ENCODE measurements around the gene HBD.
A peak's percentile ranks its signal among the peaks of the same experiment; 100 is the strongest.
"Not testable (repeated sequence)": the region's sequence is repeated elsewhere in the genome, so short reads cannot be mapped to it uniquely, and the experiment has no call there.

The HBD gene

GRCh38 chr11:5234381-5234834, at the start of gene HBD:
Gene HBD (minus strand): TSS chr11:5234483. CDS start chr11:5234433, 50 bp downstream.
- no peak for DNase-seq

GRCh38 chr11:5283882-5284281, 49.6 kb upstream of the HBD start:
- DNase-seq: no peak

DNA sequence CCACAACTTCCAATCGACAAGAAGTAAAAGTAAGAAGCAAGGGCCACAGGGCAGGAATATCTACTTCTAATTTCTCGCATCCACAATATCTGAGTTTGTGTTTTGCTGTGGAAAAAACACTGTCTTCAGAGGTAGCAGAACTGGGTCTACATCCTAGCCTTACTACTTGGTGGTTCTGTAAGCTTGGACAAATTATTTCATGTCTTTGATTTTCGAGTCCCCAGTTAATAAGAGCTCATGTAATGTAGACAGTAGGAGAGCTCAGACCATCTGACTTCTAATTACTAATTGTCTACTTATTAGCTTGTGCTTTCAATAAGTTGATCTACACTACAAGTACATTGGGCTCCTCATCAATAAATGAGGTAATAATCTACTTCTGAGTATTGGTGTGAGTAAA, 48.8 kb upstream of the HBD start:
- DNase-seq: no peak

DNA sequence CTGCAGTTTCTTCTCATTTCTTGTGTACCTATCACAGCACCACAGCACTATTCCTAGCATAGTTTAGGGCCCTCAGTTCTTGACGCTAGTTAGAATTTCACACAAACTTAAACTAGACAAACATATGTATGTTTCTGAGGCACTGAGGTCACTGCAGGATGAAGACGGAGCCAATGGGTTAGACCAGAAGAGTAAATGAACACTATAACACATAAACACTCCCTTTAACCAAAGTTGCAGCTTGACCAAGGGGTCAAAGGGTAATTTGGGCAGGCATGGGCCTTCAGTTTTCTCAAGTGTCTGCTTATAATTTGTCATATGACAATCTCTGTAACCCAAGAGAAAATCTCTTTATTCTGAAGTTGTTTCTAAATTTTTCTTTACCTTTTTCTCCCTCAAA, 48.3 kb upstream of the HBD start:
- DNase-seq: no peak

DNA sequence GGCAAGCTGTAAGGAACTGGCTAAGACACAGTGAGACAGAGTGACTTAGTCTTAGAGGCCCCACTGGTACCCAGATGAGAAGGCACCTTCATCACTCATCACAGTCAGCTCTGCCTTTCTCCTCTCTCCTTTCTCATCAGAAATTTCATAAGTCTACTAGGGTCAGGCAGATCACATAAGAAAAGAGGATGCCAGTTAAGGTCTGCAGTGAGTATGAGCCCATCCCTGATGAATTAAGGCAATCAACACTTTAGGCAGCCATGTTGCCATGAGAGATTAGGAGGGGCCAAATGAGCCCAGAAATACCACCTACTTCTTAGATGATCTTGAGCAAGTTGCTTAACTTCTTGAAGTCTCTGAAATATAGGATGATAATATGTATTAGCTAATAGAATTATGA, 47.3 kb upstream of the HBD start:
- no peak for DNase-seq

GRCh38 chr11:5280582-5281102, 46.4 kb upstream of the HBD start:
- DNase-seq: peak; percentile 19

DNA sequence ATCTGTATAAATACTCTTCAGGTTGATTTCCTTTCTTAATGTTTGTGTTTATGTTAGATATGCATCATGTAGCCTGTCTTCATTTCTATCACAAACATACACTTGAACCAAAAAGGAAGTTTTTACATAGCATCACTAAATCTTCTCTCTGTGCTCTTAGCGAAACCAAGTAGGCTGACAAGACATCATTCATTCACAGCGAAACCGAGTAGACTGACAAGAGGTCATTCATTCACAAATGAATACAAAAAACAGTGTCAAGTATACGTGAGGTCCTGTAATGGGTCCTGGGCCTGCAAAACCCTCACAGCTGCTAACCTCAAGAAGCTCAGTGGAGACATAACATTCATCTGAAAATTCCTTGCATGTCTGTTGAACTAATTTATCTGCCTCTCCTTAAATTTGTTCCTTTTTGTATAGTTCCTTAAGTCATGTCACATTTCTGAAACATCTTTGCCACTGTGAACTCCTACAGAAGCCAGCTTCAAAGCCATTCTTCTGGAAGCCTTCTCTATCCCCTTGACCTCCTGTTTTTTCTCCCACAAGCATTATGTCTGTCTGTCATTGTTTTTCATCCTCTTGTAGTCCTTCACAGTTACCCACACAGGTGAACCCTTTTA, 45.3 kb upstream of the HBD start:
- DNase-seq: no peak

- DNase-seq: no peak
Measured at GRCh38 chr11:5277807-5278382, 43.6 kb upstream of the HBD start.

DNA sequence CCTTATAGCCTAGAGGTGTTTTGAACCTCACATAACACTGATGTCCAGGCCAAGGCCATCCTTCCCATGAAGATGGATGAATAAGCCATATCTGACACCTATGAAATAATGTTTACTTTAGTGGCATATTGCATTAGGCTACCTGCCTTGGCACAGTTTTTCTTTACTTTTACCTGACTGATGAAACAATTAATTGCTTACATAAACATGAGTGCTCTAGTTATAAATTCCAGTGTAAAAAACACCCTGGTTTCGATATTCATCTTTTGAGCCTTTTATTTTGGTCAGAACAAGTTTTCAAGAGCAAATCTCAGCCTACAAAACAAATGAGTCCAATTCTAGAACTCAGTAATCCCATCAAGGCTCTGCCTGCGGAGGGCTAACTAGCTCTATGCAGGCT, 42.4 kb upstream of the HBD start:
- no peak for DNase-seq

GRCh38 chr11:5275369-5276110, 41.3 kb upstream of the HBD start:
- no peak for DNase-seq

DNA sequence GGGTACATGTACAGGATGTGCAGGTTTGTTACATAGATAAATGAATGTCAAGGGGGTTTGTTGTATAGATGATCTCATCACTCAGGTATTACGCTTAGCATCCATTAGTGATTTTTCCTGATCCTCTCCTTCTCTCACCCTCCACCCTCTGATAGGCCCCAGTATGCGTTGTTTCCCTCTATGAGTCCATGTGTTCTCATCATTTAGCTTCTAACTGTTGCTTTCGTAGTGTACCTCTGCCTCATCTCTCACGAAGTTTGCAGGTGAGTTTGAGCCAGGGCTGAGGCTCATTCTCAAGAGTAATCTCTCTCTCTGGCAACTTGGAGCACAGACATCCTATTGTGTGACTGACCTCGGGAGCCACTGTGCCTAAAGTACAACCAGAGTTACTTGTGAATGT, 40.1 kb upstream of the HBD start:
- no peak for DNase-seq

GRCh38 chr11:5272395-5273017, 38.2 kb upstream of the HBD start:
- no peak for DNase-seq

DNA sequence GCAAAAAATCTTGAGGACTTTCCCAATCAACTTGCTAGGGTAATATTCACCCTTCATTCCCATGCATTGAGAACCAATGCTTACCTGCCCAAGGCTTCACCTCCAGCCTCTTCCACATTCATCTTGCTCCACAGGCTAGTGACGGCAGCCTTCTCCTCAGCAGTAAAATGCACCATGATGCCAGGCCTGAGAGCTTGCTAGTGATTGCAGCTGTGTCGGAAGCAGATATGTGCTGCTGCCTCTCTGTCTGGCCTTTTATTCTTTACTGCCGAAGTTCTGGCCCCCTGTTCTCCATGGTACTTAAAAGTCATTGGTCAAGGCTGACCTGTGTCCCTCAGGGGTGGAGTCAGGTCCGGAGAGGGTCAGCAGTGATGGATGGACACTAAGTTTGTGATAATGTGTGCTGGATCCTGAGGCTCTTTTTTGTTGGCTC, 35.4 kb upstream of the HBD start, which contains the start of gene HBE1:
HBE1 (minus strand) TSS at position 231 of the 433 bp plus-strand sequence; CDS start at position 176, 55 bp downstream.
- no peak for DNase-seq

DNA sequence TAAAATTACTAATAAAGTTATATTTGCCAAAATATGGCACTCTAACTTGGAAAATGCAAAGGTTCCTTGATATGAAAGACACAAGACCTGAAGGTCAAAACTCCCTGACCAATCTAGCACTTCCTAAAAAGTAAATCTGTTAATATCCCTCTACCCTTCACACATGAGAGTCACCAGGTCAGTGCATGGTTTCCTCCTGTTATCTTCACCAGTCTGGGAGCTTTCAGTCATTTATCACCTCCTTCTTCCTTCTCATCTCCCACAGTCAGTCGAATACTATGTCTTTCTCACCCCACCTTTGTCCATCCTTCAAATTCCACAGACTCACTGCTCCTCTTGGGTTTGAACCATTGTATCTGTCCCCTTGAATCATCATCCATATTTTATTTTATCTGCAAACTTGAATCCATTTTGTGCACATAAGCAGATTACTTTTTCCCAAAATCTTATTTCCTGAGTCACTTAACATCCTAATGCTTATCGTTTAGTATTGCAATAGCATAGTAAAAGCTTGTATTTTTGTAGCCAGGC, 32.8 kb upstream of the HBD start:
- no peak for DNase-seq

GRCh38 chr11:5266609-5267008, 32.3 kb upstream of the HBD start:
- DNase-seq: no peak

DNA sequence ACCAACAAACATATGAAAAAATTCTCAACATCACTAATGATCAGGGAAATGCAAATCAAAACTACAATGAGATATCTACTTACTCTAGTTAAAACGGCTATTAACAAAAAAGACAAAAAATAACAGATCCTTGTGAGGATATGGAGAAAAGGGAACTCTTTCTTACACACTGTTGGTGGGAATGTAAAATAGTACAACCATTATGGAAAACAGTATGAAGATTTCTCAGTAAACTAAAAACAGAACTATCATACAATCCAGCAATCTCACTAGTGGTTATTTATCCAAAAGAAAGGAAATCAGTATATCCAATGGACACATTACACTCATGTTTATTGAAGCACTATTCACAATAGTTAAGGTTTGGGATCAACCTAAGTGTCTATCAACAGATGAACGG, 31.5 kb upstream of the HBD start:
- no peak for DNase-seq

DNA sequence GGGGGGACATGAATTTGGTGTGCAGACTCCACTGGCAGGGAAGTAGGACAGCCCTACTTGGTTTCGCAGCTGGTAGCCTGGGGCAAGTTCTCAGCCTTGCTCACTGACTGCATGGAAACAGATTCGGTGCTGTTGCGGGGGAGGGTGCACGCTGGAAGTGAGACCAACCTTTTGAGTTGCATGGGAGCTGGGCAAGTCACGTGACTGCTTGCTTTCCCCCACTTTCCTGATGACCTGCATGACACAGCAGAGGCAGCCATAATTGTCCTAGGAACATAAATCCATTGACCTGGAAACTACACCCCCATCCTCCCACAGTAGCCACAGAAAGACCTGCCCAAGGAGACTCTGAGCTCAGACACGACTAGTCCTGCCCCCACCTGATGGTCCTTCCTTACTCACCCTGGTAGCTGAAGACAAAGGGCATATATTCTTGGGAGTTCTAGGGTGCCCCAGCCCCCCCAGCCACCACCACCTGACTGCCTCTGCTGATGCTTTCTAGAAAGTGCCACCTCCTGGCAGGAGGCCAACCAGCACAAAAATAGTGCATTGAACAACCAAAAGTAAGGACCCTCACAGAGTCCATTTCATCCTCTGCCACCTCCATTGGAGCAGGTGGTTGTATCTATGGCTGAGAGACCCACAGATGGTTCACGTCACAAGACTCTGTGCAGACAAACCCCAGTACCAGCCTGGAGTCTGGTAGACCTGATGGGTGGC, 24.4 kb upstream of the HBD start:
- DNase-seq: no peak

DNA sequence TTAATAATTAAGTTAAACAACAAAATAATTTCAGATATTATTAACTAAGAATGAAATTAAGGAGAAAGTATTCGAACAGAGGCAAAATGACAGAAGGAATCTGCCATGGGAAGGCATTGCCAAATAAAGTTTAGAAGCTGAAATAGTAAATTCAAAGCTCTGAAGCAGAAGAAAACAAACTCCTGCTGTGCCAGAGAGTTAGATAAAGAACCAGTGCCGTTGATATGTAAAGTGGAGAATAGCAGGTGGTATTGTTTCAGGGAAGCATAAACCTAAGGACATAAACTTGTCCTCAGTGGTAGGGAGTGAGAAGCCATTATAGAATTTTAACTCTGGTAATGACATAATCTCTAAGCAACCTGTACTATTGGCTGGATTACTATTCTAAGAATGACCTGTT, 23.0 kb upstream of the HBD start:
- DNase-seq: no peak

DNA sequence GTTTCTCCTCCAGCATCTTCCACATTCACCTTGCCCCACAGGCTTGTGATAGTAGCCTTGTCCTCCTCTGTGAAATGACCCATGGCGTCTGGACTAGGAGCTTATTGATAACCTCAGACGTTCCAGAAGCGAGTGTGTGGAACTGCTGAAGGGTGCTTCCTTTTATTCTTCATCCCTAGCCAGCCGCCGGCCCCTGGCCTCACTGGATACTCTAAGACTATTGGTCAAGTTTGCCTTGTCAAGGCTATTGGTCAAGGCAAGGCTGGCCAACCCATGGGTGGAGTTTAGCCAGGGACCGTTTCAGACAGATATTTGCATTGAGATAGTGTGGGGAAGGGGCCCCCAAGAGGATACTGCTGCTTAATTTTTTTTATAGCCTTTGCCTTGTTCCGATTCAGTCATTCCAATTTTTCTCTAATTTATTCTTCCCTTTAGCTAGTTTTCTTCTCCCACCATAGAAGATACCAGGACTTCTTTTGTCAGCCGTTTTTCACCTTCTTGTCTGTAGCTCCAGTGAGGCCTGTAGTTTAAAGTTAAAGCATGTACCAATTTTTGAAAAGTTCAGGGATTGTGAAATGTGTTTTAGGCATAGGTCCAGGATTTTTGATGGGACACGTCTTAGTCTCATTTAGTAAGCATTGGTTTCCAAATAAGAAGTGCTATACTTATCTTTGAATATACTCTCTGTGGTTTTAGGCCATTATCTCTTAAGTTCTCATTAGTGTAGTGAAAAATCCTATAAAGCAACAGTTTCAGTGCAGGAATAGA, 20.5 kb upstream of the HBD start, which contains the start of gene HBG2:
HBG2 (minus strand) TSS at position 136 of the 768 bp plus-strand sequence; CDS start at position 83, 53 bp downstream.
- not testable (repeated sequence) for DNase-seq

GRCh38 chr11:5254023-5254422, 19.7 kb upstream of the HBD start:
- not testable (repeated sequence) for DNase-seq

DNA sequence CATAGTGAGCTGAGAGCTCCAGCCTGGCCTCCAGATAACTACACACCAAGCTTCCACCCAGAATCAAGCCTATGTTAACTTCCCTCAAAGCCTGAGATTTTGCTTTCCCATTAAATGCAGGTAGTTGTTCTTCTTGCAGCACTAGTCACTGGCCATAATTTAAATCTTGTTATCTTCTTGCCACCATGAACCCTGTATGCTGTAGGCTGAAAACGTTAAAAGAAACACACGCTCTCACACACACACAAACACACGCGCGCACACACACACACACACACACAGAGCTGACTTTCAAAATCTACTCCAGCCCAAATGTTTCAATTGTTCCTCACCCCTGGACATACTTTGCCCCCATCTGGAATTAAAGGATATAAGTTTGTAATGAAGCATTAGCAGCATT, 19.2 kb upstream of the HBD start:
- DNase-seq: not testable (repeated sequence)

DNA sequence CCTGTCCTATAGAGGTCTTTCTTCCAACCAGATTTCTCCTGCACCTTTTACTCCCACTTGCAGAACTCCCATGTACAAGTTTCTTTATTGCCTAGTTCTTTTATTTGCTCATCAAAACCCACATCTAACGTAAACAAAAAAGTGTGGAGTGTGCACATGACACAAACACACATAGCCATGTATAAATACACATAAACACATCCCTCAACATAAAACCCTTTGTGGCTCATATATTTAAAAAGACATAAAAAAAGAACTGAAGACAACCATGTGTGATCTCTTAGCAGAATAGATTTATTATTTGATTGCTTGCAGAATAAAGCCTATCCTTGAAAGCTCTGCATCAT, 18.6 kb upstream of the HBD start:
- no peak for DNase-seq

All from NCI-H774 (cell line).